ENCODE results near the gene MEF2A.
"Not testable (repeated sequence)": the region's sequence is repeated elsewhere in the genome, so short reads cannot be mapped to it uniquely, and the experiment has no call there.

Gene MEF2A

GRCh38 chr15:99732124-99732750 lies 166.5 kb downstream of the MEF2A start:
- DNase-seq = peak; percentile 32

- no peak for DNase-seq
Measured at GRCh38 chr15:99732751-99733267, 167.0 kb downstream of the MEF2A start.

GRCh38 chr15:99733268-99734039 lies 167.7 kb downstream of the MEF2A start, which contains the start of gene LYSMD4:
Gene LYSMD4, minus strand, starts transcription at chr15:99733437. Its CDS starts 1,438 bp downstream, at chr15:99731999.
- peak; percentile 98 for DNase-seq

DNA sequence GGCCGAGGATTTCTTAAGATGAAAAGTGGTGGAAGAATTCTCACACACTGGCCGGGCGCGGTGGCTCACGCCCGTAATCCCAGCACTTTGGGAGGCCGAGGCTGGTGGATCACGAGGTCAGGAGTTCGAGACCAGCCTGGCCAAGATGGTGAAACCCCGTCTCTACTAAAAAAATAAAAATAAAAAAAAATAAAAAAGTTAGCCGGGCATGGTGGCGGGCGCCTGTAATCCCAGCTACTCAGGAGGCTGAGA lies 168.2 kb downstream of the MEF2A start:
- not testable (repeated sequence) for DNase-seq

- no peak for DNase-seq
Measured at GRCh38 chr15:99734575-99734974, 168.8 kb downstream of the MEF2A start.

GRCh38 chr15:99735868-99736267 lies 170.1 kb downstream of the MEF2A start:
- DNase-seq = no peak

DNA sequence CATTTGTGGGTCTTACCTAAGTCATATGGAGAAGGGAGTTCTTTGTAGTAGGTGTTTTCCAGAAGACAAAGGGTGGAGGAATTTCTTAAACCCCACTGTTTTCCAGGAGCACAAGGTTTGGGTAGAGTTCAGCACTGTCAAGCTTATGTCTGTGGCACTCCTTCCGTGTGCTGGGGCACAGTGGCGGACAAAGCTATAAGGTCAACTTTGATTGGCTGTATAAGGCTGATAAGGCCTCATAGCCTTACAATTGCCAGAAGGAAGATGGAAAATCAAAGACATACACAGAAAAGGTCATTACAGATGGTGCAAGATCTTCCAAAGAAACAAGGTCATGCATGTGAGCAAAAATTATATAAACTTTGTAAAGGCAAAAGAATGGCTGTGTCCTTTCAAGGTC lies 170.9 kb downstream of the MEF2A start:
- no peak for DNase-seq

DNA sequence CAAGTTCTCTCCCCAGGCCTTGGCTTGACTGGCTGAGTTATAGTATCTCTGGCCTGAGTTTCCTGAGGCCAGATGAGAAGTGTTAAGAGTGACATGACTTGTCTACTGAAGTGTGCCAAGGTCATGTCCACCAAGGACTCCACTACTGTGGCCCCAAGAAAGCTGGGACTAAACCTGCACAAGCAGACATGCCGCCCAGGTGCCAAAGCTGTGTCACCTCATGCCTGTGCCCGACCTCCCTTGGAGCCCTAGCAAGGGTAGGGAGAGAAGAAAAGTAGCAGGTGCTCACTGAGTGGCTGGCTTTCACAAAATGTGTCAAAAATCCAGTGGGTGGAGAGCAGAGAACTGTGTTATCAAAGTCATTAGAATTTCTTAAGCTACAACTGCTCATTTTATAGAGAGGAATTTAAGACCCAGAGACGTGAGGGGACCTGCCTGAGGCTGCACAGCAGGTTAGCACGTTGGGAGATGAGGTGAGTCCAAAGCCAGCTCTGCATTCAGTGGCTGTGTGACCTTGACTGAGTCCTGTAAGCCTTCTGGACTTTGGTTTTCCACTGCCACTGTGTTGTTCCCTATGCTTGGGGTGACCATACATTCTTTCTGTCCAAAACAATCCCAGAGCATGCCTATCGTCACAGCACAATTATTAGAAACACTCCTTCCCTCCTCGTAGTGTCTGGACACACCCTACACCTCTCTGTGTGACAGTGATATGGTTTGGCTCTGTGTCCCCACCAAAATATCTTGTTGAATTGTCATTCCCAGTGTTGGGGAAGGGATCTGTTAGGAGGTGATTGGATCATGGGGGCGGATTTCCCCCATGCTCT lies 172.4 kb downstream of the MEF2A start:
- DNase-seq = no peak

DNA sequence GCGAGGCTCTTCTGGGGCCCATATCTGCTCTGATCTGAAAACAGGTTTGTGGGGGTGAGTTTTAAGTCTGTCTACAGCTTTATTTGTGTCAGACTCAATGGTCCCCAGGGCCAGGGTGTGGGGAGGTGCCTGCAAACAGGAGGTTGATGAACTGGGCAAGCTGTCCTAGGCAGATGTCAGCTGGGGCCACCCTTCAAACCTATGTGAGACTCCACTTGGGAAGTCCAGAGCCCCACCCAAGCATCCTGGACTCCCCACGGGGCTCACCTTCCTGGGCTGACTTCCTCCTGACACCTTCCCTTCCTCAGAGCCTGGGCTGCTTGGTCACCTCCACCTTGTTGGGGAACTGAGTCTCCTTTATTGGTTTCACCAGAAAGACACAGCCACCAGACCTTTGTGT lies 176.1 kb downstream of the MEF2A start:
- DNase-seq = no peak

- no peak for DNase-seq
Measured at GRCh38 chr15:99744142-99744541, 178.4 kb downstream of the MEF2A start.

GRCh38 chr15:99745370-99746086 lies 179.7 kb downstream of the MEF2A start:
- no peak for DNase-seq

DNA sequence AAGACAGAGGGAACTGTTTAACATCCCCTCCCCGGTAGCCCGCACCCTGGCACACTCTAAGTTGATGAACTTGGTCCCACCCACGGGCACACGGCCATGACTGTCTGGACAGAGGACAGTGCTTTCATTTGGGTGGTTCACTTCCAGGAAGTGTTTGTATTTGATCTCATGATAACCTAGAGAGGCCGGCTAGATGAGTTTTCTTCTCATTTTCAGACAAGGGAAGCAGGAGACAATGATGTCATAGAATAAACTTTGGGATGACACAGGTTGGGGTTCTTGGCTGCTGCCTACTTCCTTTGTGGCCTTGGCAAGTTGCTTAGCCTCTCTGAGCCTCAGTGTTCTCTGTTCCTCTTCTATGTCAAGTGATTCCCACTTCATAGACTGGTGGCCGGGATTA lies 183.6 kb downstream of the MEF2A start:
- no peak for DNase-seq

GRCh38 chr15:99750326-99750725 lies 184.5 kb downstream of the MEF2A start:
- not testable (repeated sequence) for DNase-seq

- no peak for DNase-seq
Measured at GRCh38 chr15:99752556-99752955, 186.8 kb downstream of the MEF2A start.

DNA sequence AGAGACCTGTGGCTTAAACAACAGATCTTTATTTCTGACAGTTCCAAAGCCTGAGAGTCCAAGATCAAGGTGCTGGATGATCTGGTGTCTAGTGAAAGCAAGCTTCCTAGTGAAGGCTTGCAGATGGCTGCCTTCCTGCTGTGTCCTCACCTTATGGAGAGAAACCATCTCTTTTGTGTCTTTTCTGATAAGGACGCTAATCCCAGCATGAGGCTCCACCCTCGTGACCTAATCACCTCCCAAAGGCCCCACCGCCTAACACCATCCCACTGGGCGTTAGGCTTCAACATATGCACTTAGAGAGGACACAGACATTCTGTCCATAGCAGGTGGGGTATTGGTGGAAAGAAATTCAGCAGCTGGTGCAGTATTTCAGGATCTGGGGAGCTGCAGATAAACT lies 187.3 kb downstream of the MEF2A start:
- DNase-seq = no peak

DNA sequence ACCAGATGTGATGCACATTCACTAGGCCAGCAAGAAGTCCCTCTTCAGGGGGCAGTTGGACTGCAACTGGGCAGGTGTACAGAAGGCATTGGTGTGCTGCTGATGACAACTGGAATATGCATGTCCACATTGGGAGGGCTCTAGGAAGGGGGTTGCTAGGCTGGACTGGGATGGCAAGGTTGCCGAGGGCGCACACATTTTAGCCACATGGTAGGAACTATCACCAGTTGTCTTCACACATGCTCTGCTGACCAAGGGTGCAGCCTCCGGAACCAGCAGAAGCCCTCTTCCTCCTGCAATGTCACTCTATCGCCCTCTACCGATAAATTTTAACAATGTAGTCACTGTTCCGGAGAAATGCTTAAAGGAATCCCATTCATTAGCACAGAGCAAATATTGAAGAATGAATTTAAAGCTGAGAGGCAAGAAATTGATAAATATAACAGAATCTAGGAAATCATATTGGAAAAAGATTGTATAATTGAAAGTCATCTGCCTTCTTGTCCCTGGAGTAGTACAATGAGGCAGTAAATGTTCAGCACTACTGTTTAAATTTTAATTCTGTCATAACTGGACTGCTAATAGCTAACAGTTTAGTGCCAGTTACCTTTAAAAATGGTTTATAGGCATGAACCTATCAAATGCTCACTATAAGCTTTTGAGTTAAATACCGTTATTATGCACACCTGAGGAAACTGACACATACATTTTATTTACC lies 190.1 kb downstream of the MEF2A start:
- DNase-seq = peak; percentile 37

DNA sequence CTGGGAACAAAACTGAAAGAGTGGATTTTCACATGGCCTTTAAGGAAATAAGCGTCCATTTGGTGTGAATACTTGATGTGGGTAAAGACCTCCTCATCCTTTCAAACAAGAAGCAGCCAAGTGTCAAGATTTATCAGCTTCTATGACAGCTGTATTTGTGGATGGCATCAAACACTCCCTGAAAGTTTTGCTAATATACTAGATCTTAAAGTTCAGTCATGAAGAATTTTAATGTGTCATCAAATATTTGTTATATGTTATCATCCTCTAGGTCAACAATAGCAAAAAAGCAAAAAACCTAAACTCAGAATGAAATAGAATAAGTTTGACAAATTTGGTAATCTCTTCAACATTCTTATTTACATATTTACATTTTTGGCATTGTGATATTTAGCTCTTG lies 196.5 kb downstream of the MEF2A start:
- no peak for DNase-seq

- DNase-seq = no peak
Measured at GRCh38 chr15:99763827-99764226, 198.0 kb downstream of the MEF2A start.

DNA sequence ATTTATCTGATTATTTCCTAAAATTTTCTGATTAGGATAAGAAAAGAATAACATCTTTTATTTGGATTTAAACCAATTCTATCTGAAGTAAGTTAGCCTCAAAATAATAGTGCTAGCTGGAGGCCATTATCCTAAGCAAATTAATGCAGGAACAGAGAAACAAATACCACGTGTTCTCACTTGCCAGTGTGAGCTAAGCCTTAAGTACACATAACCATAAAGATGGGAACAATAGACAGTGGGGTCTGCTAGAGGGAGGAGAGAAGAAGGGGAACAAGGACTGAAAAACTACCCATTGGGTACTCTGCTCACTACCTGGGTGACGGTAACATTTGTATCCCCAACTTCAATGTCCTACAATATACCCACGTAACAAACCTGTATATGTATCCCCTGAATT lies 198.7 kb downstream of the MEF2A start:
- no peak for DNase-seq

All from right hindlimb (tissue), 1 donor.